ENCODE results near the gene GPR132.

The GPR132 gene

GRCh38 chr14:105061428-105062047 is 3.7 kb downstream of the GPR132 start:
- peak; percentile 71 to 75 for DNase-seq (ENCODE audit: low read depth in 2 of 2)

GRCh38 chr14:105060751-105061427 is 4.3 kb downstream of the GPR132 start:
- DNase-seq (ENCODE audit: low read depth in 2 of 2): no peak

GRCh38 chr14:105059925-105060565 is 5.2 kb downstream of the GPR132 start:
- no peak for DNase-seq (ENCODE audit: low read depth in 2 of 2)

GRCh38 chr14:105059035-105059924 is 6.0 kb downstream of the GPR132 start:
- DNase-seq (ENCODE audit: low read depth in 2 of 2): peak in 1 of 2 donors; percentile 67

GRCh38 chr14:105058521-105059034 is 6.7 kb downstream of the GPR132 start:
- no peak for DNase-seq (ENCODE audit: low read depth in 2 of 2)

GRCh38 chr14:105056303-105056831 is 8.9 kb downstream of the GPR132 start:
- DNase-seq (ENCODE audit: low read depth in 2 of 2): no peak

GRCh38 chr14:105055736-105056302 is 9.4 kb downstream of the GPR132 start:
- no peak for DNase-seq (ENCODE audit: low read depth in 2 of 2)

- no peak for DNase-seq (ENCODE audit: low read depth in 2 of 2)
Observed at GRCh38 chr14:105055334-105055733, 9.9 kb downstream of the GPR132 start.

GRCh38 chr14:105053996-105054395 is 11.2 kb downstream of the GPR132 start:
- no peak for DNase-seq (ENCODE audit: low read depth in 2 of 2)

- no peak for DNase-seq (ENCODE audit: low read depth in 2 of 2)
Observed at GRCh38 chr14:105053421-105053820, 11.8 kb downstream of the GPR132 start.

- DNase-seq (ENCODE audit: low read depth in 2 of 2): no peak
Observed at GRCh38 chr14:105052110-105052458, 13.1 kb downstream of the GPR132 start.

GRCh38 chr14:105051182-105052109 is 13.8 kb downstream of the GPR132 start:
- no peak for DNase-seq (ENCODE audit: low read depth in 2 of 2)

GRCh38 chr14:105050551-105050897 is 14.7 kb downstream of the GPR132 start:
- no peak for DNase-seq (ENCODE audit: low read depth in 2 of 2)

- no peak for DNase-seq (ENCODE audit: low read depth in 2 of 2)
Observed at GRCh38 chr14:105049753-105050550, 15.3 kb downstream of the GPR132 start.

GRCh38 chr14:105047283-105048016 is 17.8 kb downstream of the GPR132 start:
- DNase-seq (ENCODE audit: low read depth in 2 of 2): no peak

- DNase-seq (ENCODE audit: low read depth in 2 of 2): no peak
Observed at GRCh38 chr14:105046891-105047282, 18.3 kb downstream of the GPR132 start.

- DNase-seq (ENCODE audit: low read depth in 2 of 2): peak; percentile 84
Observed at GRCh38 chr14:105045710-105046326, 19.4 kb downstream of the GPR132 start.

- no peak for DNase-seq (ENCODE audit: low read depth in 2 of 2)
Observed at GRCh38 chr14:105043641-105044040, 21.6 kb downstream of the GPR132 start.

Measured in stimulated activated CD8-positive, alpha-beta memory T cell treated with anti-CD3 and anti-CD28 coated beads, Interleukin-15, amount 100 ng/mL, for 48 hours (primary cell).